GM23338 (cell line): ENCODE results near the gene IMMP2L. TPM values are rescaled to one million over a fixed set of nuclear protein-coding genes. Genes with fewer than 3 reads are reported as not detected.

Source experiments
- ATAC-seq: fragments of 200-7000 bp; cut with Tn5 transposase; 3 replicates; pipeline ENCODE4 v1.9.1; 2020
- DNase-seq: peaks from one replicate; pipeline ENCODE4 v3.0.0-alpha.2; 2015; ENCODE audit warnings: low spot score
- H2AFZ ChIP-seq: fragments of 200-600 bp; sonication (generic); 2 replicates; pipeline ENCODE4 v1.8.0; 2016; ENCODE audit warnings: antibody characterized with exemption, mild to moderate bottlenecking, moderate library complexity
- H3F3A ChIP-seq: fragments of 200-600 bp; sonication (generic); replicated peaks from 2 replicates; pipeline ENCODE4 v1.8.0; 2017; ENCODE audit warnings: antibody characterized with exemption, mixed run types, low read depth
- H3K27ac ChIP-seq: fragments of 200-600 bp; sonication (generic); 2 replicates; pipeline ENCODE4 v1.6.1; 2016; ENCODE audit warnings: low read depth
- H3K27me3 ChIP-seq: fragments of 200-600 bp; sonication (generic); 2 replicates; pipeline ENCODE4 v1.8.0; 2016; ENCODE audit warnings: mild to moderate bottlenecking, mixed run types, moderate library complexity; ENCODE audit not compliant: insufficient read depth
- H3K36me3 ChIP-seq: fragments of 200-600 bp; sonication (generic); 2 replicates; pipeline ENCODE4 v1.8.0; 2016; ENCODE audit warnings: mild to moderate bottlenecking; ENCODE audit not compliant: insufficient read depth
- H3K4me1 ChIP-seq: fragments of 200-600 bp; sonication (generic); 2 replicates; pipeline ENCODE4 v1.8.0; 2016; ENCODE audit warnings: mild to moderate bottlenecking, moderate library complexity; ENCODE audit not compliant: insufficient read depth
- H3K4me2 ChIP-seq: fragments of 200-600 bp; sonication (generic); 2 replicates; pipeline ENCODE4 v1.7.1; 2017; ENCODE audit warnings: mixed run types
- H3K4me3 ChIP-seq: fragments of 200-600 bp; sonication (generic); 2 replicates; pipeline ENCODE4 v1.6.1; 2016; ENCODE audit warnings: mixed run types
- H3K79me2 ChIP-seq: fragments of 200-600 bp; sonication (generic); replicated peaks from 2 replicates; pipeline ENCODE4 v1.8.0; 2017; ENCODE audit warnings: mild to moderate bottlenecking; ENCODE audit not compliant: insufficient read depth
- H3K9me2 ChIP-seq: fragments of 200-600 bp; sonication (generic); 2 replicates; pipeline ENCODE4 v1.8.0; 2017; ENCODE audit not compliant: insufficient read depth
- H4K20me1 ChIP-seq: fragments of 200-600 bp; sonication (generic); replicated peaks from 2 replicates; pipeline ENCODE4 v1.8.0; 2017; ENCODE audit warnings: mild to moderate bottlenecking; ENCODE audit not compliant: insufficient read depth
- H3K27ac Mint-ChIP-seq: 2 replicates; pipeline ENCODE4 v1.8.0; 2020; ENCODE audit warnings: inconsistent platforms, mild to moderate bottlenecking, moderate library complexity, mixed read lengths
- H3K27me3 Mint-ChIP-seq: 3 replicates; pipeline ENCODE4 v1.8.0; 2022; ENCODE audit warnings: low read depth, mild to moderate bottlenecking, moderate library complexity, mixed read lengths, inconsistent platforms; ENCODE audit not compliant: insufficient read depth, poor library complexity
- H3K36me3 Mint-ChIP-seq: 3 replicates; pipeline ENCODE4 v1.8.0; 2021; ENCODE audit warnings: low read depth, mild to moderate bottlenecking, inconsistent platforms, moderate library complexity, mixed read lengths
- H3K4me1 Mint-ChIP-seq: 3 replicates; pipeline ENCODE4 v1.8.0; 2020; ENCODE audit warnings: mild to moderate bottlenecking, inconsistent platforms, mixed read lengths
- H3K4me3 Mint-ChIP-seq: 3 replicates; pipeline ENCODE4 v1.8.0; 2021; ENCODE audit warnings: moderate library complexity, mild to moderate bottlenecking, inconsistent platforms, mixed read lengths
- H3K9me3 Mint-ChIP-seq: 3 replicates; pipeline ENCODE4 v1.8.0; 2020; ENCODE audit warnings: moderate library complexity, mild to moderate bottlenecking, inconsistent platforms, mixed read lengths
- CREB1 ChIP-seq: fragments of 250-450 bp; sonication (Bioruptor Pico); IDR thresholded peaks from 2 replicates; pipeline ENCODE4 v1.5.0; 2020; ENCODE audit warnings: low read depth, mild to moderate bottlenecking, moderate library complexity
- EZH2 ChIP-seq: fragments of 200-600 bp; sonication (generic); IDR thresholded peaks from one replicate; pipeline ENCODE4 v1.8.0; 2017; ENCODE audit warnings: antibody characterized with exemption, mild to moderate bottlenecking, low read depth; ENCODE audit not compliant: unreplicated experiment
- JUNB ChIP-seq: IDR thresholded peaks from one replicate; pipeline ENCODE4 v1.6.1; 2016; ENCODE audit warnings: antibody characterized with exemption; ENCODE audit not compliant: unreplicated experiment
- POLR2AphosphoS5 ChIP-seq: IDR thresholded peaks from 2 replicates; pipeline ENCODE4 v1.6.1; 2016; ENCODE audit warnings: antibody characterized with exemption, low read depth
- STAT1 ChIP-seq: IDR thresholded peaks from one replicate; pipeline ENCODE4 v1.6.1; 2016; ENCODE audit warnings: antibody characterized with exemption; ENCODE audit not compliant: unreplicated experiment
- ZNF331 ChIP-seq: fragments of 250-450 bp; sonication (Bioruptor Pico); IDR thresholded peaks from 2 replicates; pipeline ENCODE4 v1.5.0; 2020; ENCODE audit warnings: low read depth, mild to moderate bottlenecking, moderate library complexity
- polyA plus RNA-seq: library from polyadenylated mRNA; unstranded; fragments of >200 nt; fragmentation: Nextera tagmentation; extraction: Ambion mirVana; gene quantifications from 2 replicates; pipeline ENCODE4 v1.2.1, GENCODE V29; 2016
- total RNA-seq: library from RNA; depleted of rRNA; stranded (reverse); fragments of >200 nt; shearing (Covaris generic); gene quantifications from 2 replicates; pipeline ENCODE4 v1.2.3, GENCODE V29; 2014
- TF ChIP-seq, protein P1 (sequence below), 2 experiments: fragments of 200-600 bp in 1 of 2; sonication (generic) in 1 of 2; conservative IDR thresholded peaks; 2 replicates each; pipeline versions ENCODE4 v1.5.1 to v1.6.1; 2016 to 2017; ENCODE audit warnings: antibody characterized with exemption in 2 of 2, low read depth in 2 of 2, mild to moderate bottlenecking in 2 of 2, moderate library complexity in 1 of 2
- TF ChIP-seq, protein P2 (sequence below): IDR thresholded peaks from 2 replicates; pipeline ENCODE4 v1.6.1; 2016; ENCODE audit warnings: antibody characterized with exemption

IMMP2L gene
- total and polyA plus RNA-seq, 2 experiments from 2014 or later, result 7.3 to 14.0 TPM

DNA sequence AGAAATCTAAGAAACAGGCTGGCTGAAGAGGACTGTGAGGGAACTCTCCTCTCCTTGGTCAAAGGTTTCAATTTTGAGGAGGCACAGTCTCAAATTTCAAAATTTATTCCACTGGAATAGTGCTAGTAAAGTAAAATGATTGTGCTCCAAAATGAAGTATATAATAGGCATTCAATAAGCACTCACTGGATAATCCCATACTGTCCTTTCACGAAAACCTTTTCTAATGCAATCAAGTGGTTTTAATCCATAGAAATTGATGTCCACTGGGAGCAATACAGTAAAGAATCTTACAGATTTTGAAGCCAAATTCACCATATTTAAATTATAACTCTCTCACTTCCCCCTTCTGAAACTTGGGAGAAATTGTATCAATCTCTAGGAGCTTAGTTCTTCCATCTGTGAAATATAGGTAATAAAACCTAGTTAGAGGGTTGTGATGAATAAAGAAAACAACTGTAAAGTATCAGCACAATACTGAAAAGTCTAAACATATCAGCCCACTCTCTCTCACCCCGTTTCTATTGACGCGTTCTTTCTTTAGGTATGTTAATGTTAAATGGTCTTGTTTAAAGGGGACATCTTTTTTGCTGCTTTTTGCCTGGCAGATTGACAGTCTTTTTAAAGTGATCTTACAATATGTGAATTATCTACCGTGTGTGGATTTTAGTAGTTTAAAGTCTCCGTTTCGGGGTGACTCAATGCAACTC is 512.2 kb downstream of the IMMP2L start:
- H3K4me1 Mint-ChIP-seq, result peaks cover 43% of the 10 kb centered on the region
- no peak for ATAC-seq
- no peaks in the 10 kb centered on the region for H4K20me1 ChIP-seq
- no peak for DNase-seq
- H3K4me1 ChIP-seq, result peaks cover 29% of the 10 kb centered on the region
- no peaks in the 10 kb centered on the region; the same call in 1 of the 2 replicates for H3K9me2 ChIP-seq
- H3K27me3 Mint-ChIP-seq, result no peaks in the 10 kb centered on the region
- peak overlapping the region; percentile 68 for H3K27ac Mint-ChIP-seq
- H3K9me3 Mint-ChIP-seq, result no peaks in the 10 kb centered on the region
- H3K36me3 Mint-ChIP-seq, result 0 out of 3 replicates have a peak, but pooled peaks cover 2% of the 10 kb centered on the region
- no peak overlapping the region for H2AFZ ChIP-seq
- peak overlapping the region; percentile 16 for H3K4me2 ChIP-seq
- no peak overlapping the region for H3K4me3 ChIP-seq
- no peaks in the 10 kb centered on the region for H3K27me3 ChIP-seq
- H3K4me3 Mint-ChIP-seq, result no peak overlapping the region
- H3K79me2 ChIP-seq, result no peaks in the 10 kb centered on the region
- H3F3A ChIP-seq, result no peaks in the 10 kb centered on the region
- TF ChIP-seq EZH2 (no peak), JUNB (no peak), CREB1 (CRISPR knock-in tag) (no peak)
- no peaks in the 10 kb centered on the region for H3K36me3 ChIP-seq
- H3K27ac ChIP-seq, result peak overlapping the region; percentile 12

DNA sequence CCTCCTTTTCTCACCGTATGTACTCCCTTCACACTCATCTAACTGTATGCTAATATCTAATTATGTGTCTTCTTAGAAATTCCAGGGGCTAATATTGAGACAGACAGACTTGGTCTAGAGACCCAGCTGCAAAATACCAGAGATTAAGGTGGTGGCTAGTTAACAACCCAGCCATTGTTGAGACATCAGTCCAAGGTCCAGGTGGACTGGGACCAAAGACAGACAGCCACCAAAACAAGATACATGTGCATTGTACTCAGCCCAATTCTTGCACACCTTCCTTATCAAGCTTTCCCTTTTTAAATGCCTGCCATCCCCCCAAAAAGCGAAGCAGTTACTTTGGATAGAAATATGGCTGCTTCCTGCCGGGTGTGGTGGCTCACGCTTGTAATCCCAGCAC is 514.7 kb downstream of the IMMP2L start:
- peaks cover 37% of the 10 kb centered on the region for H3K4me1 Mint-ChIP-seq
- no peaks in the 10 kb centered on the region; the same call in 1 of the 2 replicates for H3K9me2 ChIP-seq
- H3K4me2 ChIP-seq, result no peak overlapping the region
- H3K36me3 ChIP-seq, result no peaks in the 10 kb centered on the region
- no peak overlapping the region for H3K27ac Mint-ChIP-seq
- H3K27me3 ChIP-seq, result no peaks in the 10 kb centered on the region
- DNase-seq (no peak), ATAC-seq (no peak)
- H3K4me1 ChIP-seq, result peaks cover 31% of the 10 kb centered on the region
- H3K27ac ChIP-seq, result no peak overlapping the region
- H3K79me2 ChIP-seq, result no peaks in the 10 kb centered on the region
- no peak overlapping the region for H3K4me3 ChIP-seq
- H3K9me3 Mint-ChIP-seq, result no peaks in the 10 kb centered on the region
- H3K4me3 Mint-ChIP-seq, result no peak overlapping the region
- H2AFZ ChIP-seq, result no peak overlapping the region
- TF ChIP-seq ZNF331, result no peak
- no peak for TF ChIP-seq STAT1
- TF ChIP-seq, protein P1, sequence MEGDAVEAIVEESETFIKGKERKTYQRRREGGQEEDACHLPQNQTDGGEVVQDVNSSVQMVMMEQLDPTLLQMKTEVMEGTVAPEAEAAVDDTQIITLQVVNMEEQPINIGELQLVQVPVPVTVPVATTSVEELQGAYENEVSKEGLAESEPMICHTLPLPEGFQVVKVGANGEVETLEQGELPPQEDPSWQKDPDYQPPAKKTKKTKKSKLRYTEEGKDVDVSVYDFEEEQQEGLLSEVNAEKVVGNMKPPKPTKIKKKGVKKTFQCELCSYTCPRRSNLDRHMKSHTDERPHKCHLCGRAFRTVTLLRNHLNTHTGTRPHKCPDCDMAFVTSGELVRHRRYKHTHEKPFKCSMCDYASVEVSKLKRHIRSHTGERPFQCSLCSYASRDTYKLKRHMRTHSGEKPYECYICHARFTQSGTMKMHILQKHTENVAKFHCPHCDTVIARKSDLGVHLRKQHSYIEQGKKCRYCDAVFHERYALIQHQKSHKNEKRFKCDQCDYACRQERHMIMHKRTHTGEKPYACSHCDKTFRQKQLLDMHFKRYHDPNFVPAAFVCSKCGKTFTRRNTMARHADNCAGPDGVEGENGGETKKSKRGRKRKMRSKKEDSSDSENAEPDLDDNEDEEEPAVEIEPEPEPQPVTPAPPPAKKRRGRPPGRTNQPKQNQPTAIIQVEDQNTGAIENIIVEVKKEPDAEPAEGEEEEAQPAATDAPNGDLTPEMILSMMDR (conservative IDR thresholded peaks at IDR 0.05; ENCODE audit: low read depth in 2 of 2), result no peak
- no peak for TF ChIP-seq CREB1 (CRISPR knock-in tag)
- no peak for TF ChIP-seq EZH2
- TF ChIP-seq, protein P2, sequence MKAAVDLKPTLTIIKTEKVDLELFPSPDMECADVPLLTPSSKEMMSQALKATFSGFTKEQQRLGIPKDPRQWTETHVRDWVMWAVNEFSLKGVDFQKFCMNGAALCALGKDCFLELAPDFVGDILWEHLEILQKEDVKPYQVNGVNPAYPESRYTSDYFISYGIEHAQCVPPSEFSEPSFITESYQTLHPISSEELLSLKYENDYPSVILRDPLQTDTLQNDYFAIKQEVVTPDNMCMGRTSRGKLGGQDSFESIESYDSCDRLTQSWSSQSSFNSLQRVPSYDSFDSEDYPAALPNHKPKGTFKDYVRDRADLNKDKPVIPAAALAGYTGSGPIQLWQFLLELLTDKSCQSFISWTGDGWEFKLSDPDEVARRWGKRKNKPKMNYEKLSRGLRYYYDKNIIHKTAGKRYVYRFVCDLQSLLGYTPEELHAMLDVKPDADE, result no peak
- no peak for TF ChIP-seq POLR2AphosphoS5
- no peaks in the 10 kb centered on the region for H4K20me1 ChIP-seq
- 0 out of 3 replicates have a peak, but pooled peaks cover 2% of the 10 kb centered on the region for H3K36me3 Mint-ChIP-seq
- H3F3A ChIP-seq, result no peaks in the 10 kb centered on the region
- H3K27me3 Mint-ChIP-seq, result no peaks in the 10 kb centered on the region
